GM18498 (cell line): ENCODE results near the gene ITGA4.
"Not testable (repeated sequence)": the region's sequence is repeated elsewhere in the genome, so short reads cannot be mapped to it uniquely, and the experiment has no call there.

Source experiments
- ATAC-seq: cut with Tn5 transposase; IDR thresholded peaks from one replicate; pipeline ENCODE4 v1.9.1; 2021; ENCODE audit warnings: mild to moderate bottlenecking, moderate library complexity; ENCODE audit not compliant: unreplicated experiment

ITGA4 gene

GRCh38 chr2:181457121-181457740 lies at the start of gene ITGA4:
ITGA4 (plus strand) TSS chr2:181457386; CDS start chr2:181457655, 269 bp downstream.
- ATAC-seq = peak; percentile 81

GRCh38 chr2:181408861-181409260 lies 48.3 kb upstream of the ITGA4 start:
- no peak for ATAC-seq

GRCh38 chr2:181411105-181411849 lies 45.9 kb upstream of the ITGA4 start:
- peak; percentile 92 for ATAC-seq

GRCh38 chr2:181419129-181419855 lies 37.9 kb upstream of the ITGA4 start:
- no peak for ATAC-seq

GRCh38 chr2:181420259-181421130 lies 36.7 kb upstream of the ITGA4 start:
- ATAC-seq = no peak

GRCh38 chr2:181421131-181421458 lies 36.1 kb upstream of the ITGA4 start:
- no peak for ATAC-seq

- ATAC-seq = no peak
Observed at GRCh38 chr2:181421464-181421863, 35.7 kb upstream of the ITGA4 start.

GRCh38 chr2:181426672-181427071 lies 30.5 kb upstream of the ITGA4 start:
- ATAC-seq = no peak

- no peak for ATAC-seq
Observed at GRCh38 chr2:181430406-181431118, 26.6 kb upstream of the ITGA4 start.

GRCh38 chr2:181431674-181432073 lies 25.5 kb upstream of the ITGA4 start:
- no peak for ATAC-seq

GRCh38 chr2:181438261-181438660 lies 18.9 kb upstream of the ITGA4 start:
- ATAC-seq = no peak

- ATAC-seq = no peak
Observed at GRCh38 chr2:181440344-181440743, 16.8 kb upstream of the ITGA4 start.

- no peak for ATAC-seq
Observed at GRCh38 chr2:181440919-181441318, 16.3 kb upstream of the ITGA4 start.

- no peak for ATAC-seq
Observed at GRCh38 chr2:181441670-181442069, 15.5 kb upstream of the ITGA4 start.

- ATAC-seq = no peak
Observed at GRCh38 chr2:181444654-181445053, 12.5 kb upstream of the ITGA4 start.

- ATAC-seq = peak; percentile 64
Observed at GRCh38 chr2:181446985-181447384, 10.2 kb upstream of the ITGA4 start.

GRCh38 chr2:181449278-181449677 lies 7.9 kb upstream of the ITGA4 start:
- not testable (repeated sequence) for ATAC-seq

- ATAC-seq = no peak
Observed at GRCh38 chr2:181454686-181455450, 2.3 kb upstream of the ITGA4 start.

GRCh38 chr2:181456660-181457120 lies 496 bp upstream of the ITGA4 start:
- ATAC-seq = peak; percentile 76
